Activated CD4-positive, alpha-beta T cell treated with anti-CD3 and anti-CD28 coated beads, Interleukin-2, amount 10 ng/mL, durations not matched to agents 7 days and 5 days (primary cell): Measurements from ENCODE around the gene TBC1D4. TPM values are rescaled to one million over a fixed set of nuclear protein-coding genes. Genes with fewer than 3 reads are reported as not detected.

ENCODE experiments used
- CTCF ChIA-PET: fragments of 350-600 bp; sonication (Branson Sonifier 250); formaldehyde crosslinking; loops from one replicate; lab custom pipeline; 2021; ENCODE audit warnings: antibody characterized with exemption; lab: Charles Lee
- POLR2A ChIA-PET: fragments of 350-600 bp; sonication (Branson Sonifier 250); formaldehyde crosslinking; loops from one replicate; lab custom pipeline; 2021; ENCODE audit warnings: antibody characterized with exemption; lab: Charles Lee
- DNase-seq: peaks from one replicate; pipeline ENCODE4 v3.0.0-alpha.2; 2020
- H3K27ac Mint-ChIP-seq: one replicate; pipeline ENCODE4 v1.8.0; 2021; ENCODE audit warnings: mild to moderate bottlenecking, moderate library complexity, mixed read lengths
- H3K27me3 Mint-ChIP-seq: one replicate; pipeline ENCODE4 v1.8.0; 2021; ENCODE audit warnings: mixed read lengths
- H3K36me3 Mint-ChIP-seq: one replicate; pipeline ENCODE4 v1.8.0; 2021; ENCODE audit warnings: low read depth, mixed read lengths
- H3K4me1 Mint-ChIP-seq: one replicate; pipeline ENCODE4 v1.8.0; 2021; ENCODE audit warnings: mixed read lengths
- H3K4me3 Mint-ChIP-seq: one replicate; pipeline ENCODE4 v1.8.0; 2021; ENCODE audit warnings: mild to moderate bottlenecking, moderate library complexity, mixed read lengths
- H3K9me3 Mint-ChIP-seq: one replicate; pipeline ENCODE4 v1.8.0; 2021; ENCODE audit warnings: mixed read lengths
- total RNA-seq, 2 experiments: library from RNA; stranded (reverse); gene quantifications; one replicate each; pipeline ENCODE4 v1.2.3, GENCODE V29; 2021

TBC1D4 gene
- total RNA-seq, 2 experiments from 2014 or later, result 27.2 to 32.9 TPM

DNA sequence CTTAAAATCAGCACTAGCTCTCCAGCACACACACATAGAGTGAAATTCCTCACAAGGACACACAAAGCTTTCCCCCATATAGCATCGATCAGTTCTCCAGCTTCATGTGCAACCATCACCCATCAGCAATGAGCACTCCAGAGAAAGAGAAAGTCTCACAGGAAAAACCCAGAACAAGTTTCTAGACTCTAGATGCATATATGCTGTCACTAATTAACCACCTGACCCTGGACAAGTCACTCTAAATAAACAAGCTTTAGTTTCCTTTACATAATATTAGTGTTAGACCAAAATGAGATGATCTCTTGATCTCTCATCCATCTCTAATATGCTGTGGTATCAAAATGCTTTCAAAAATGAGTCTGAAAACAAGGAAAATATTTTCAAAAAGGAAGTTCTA lies 81.2 kb downstream of the TBC1D4 start:
- H3K9me3 Mint-ChIP-seq, result no peaks in the 10 kb centered on the region
- no peak overlapping the region for H3K4me3 Mint-ChIP-seq
- no peaks in the 10 kb centered on the region for H3K4me1 Mint-ChIP-seq
- ChIA-PET CTCF (interaction anchor here (1.3 kb wide), 2 partner anchors 15 to 30 kb away, joined by 3 read pairs; no protein-coding TSS in a partner anchor), POLR2A (interaction anchor here (0.7 kb wide), 1 partner anchor 12 kb away, joined by 3 read pairs; no protein-coding TSS in a partner anchor)
- DNase-seq, result no peak
- no peak overlapping the region for H3K27ac Mint-ChIP-seq
- no peaks in the 10 kb centered on the region for H3K27me3 Mint-ChIP-seq
- no peaks in the 10 kb centered on the region for H3K36me3 Mint-ChIP-seq

DNA sequence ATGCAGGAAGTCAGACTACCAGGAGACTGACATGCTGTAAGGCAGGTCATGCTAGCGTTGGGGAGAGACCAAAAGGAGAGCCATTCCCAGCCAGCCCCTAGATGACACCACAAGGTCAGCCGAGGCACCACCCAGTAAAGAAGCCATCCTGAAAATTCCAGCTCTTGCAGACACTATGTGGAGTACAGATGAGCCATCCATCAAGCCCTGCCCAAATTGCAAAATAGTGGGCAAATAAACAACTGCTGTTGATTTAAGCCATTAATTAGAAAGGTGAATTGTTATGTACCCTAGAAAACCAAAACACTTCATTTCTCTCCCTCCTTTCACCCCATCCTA lies 82.1 kb downstream of the TBC1D4 start:
- no peaks in the 10 kb centered on the region for H3K4me1 Mint-ChIP-seq
- H3K9me3 Mint-ChIP-seq, result no peaks in the 10 kb centered on the region
- CTCF ChIA-PET, result interaction anchor here (0.6 to 0.7 kb wide), 2 partner anchors 32 to 239 kb away, joined by 3 to 4 read pairs; no protein-coding TSS in a partner anchor
- DNase-seq, result no peak
- H3K27ac Mint-ChIP-seq, result no peak overlapping the region
- no peak overlapping the region for H3K4me3 Mint-ChIP-seq
- no peaks in the 10 kb centered on the region for H3K27me3 Mint-ChIP-seq
- no peaks in the 10 kb centered on the region for H3K36me3 Mint-ChIP-seq
- POLR2A ChIA-PET, result no interaction called here

DNA sequence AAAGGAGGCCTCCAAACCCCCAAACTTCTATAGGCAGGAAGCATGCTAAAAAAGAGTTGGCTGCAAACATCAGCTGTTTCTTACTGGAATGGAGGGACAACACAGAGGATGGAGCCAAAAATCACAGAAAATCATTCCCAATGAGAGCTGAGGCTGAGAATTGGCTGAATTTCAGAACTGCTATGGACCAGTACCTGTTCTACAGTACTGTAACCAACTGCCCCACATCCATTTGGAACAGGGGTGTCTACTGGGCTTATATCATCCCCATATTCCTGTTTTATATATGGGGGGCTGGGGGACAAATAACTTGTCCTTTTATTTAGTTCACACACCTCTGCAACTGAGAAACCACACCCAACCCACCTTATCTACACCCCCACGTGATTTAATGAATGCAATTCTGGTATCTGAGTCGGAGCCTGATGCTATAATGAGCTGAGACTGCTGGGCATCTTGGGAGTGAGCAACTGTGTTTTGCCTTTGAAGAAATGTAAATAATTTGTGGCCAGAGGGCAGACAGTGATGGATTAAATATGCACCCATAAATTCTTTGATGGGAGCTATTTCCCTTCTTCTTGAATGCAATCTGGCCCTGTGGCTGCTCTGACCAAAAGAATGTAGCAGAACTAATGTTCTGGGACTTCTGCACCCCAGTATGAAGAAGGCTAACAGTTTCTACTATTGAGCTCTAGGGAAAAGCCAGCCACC lies 82.6 kb downstream of the TBC1D4 start:
- H3K36me3 Mint-ChIP-seq, result no peaks in the 10 kb centered on the region
- no peak overlapping the region for H3K4me3 Mint-ChIP-seq
- no peaks in the 10 kb centered on the region for H3K4me1 Mint-ChIP-seq
- POLR2A ChIA-PET, result no interaction called here
- DNase-seq, result no peak
- CTCF ChIA-PET, result interaction anchor here (0.5 to 0.7 kb wide), 2 partner anchors 240 to 1355 kb away, joined by 3 to 5 read pairs; no protein-coding TSS in a partner anchor
- no peak overlapping the region for H3K27ac Mint-ChIP-seq
- no peaks in the 10 kb centered on the region for H3K9me3 Mint-ChIP-seq
- H3K27me3 Mint-ChIP-seq, result no peaks in the 10 kb centered on the region

DNA sequence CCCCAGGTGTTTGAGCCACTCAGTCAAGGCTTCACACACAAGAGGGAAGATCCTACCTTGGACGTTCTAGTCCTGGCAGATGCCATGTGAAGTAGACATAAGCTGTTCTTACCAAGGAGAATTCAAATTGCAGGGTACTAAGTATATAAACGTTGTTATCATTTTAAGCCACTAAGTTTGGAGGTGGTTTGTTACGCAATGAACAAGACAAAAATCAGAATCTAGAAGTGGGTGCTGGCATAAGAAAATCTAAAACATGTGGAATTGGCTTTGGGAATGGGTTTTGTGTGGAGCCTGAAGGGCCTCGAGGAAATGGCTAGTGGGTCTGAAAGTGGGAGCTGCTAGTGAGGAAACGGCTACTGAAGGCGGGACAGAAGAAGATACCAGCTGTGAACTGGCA lies 83.9 kb downstream of the TBC1D4 start:
- Mint-ChIP-seq H3K36me3 (no peaks in the 10 kb centered on the region), H3K27me3 (no peaks in the 10 kb centered on the region), H3K4me1 (no peaks in the 10 kb centered on the region), H3K9me3 (no peaks in the 10 kb centered on the region), H3K4me3 (no peak overlapping the region), H3K27ac (no peak overlapping the region)
- DNase-seq, result no peak
- ChIA-PET POLR2A (no interaction called here), CTCF (no interaction called here)

DNA sequence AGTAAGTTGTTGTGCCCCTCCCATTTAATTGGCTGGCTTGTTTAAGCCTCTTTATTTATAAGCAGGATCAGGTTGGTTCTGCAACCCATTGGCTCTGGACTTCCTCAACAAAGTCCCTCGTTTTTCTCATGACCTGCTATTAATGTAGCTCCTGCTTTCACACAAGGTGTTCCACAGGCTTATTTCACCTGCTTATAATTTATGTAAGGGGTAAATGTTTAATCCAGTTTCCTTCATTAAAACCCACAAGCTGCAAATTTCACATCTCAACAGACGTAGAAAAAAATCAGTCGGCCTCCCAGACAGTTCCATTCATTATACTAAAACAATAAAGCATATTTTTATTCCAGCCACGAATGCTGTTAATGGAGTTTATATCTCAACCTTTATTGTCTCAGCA lies 86.1 kb downstream of the TBC1D4 start:
- Mint-ChIP-seq H3K36me3 (no peaks in the 10 kb centered on the region), H3K9me3 (no peaks in the 10 kb centered on the region), H3K27ac (no peak overlapping the region), H3K27me3 (no peaks in the 10 kb centered on the region), H3K4me1 (no peaks in the 10 kb centered on the region), H3K4me3 (no peak overlapping the region)
- no peak for DNase-seq
- ChIA-PET CTCF (no interaction called here), POLR2A (no interaction called here)

DNA sequence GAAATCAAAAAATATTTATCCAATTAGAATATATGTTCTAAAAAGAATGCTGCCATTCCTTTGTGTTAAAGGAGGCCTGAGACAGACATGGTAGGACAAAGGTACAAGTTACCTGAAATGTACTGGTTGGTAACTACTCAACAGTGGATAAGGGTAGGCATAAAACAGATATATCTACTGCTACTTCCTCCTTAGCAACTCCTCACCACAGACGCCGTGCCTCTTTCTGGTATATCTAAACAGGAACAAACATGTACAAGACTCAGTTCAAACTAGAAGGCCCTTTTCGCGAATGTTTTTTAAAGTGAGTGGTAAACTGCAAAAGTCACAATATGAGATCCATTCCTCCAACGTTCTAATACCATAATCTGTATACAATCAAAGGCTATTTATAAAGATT lies 86.9 kb downstream of the TBC1D4 start:
- Mint-ChIP-seq H3K27ac (no peak overlapping the region), H3K27me3 (no peaks in the 10 kb centered on the region), H3K4me1 (no peaks in the 10 kb centered on the region), H3K4me3 (no peak overlapping the region), H3K9me3 (no peaks in the 10 kb centered on the region), H3K36me3 (no peaks in the 10 kb centered on the region)
- ChIA-PET POLR2A (no interaction called here), CTCF (no interaction called here)
- DNase-seq, result no peak

DNA sequence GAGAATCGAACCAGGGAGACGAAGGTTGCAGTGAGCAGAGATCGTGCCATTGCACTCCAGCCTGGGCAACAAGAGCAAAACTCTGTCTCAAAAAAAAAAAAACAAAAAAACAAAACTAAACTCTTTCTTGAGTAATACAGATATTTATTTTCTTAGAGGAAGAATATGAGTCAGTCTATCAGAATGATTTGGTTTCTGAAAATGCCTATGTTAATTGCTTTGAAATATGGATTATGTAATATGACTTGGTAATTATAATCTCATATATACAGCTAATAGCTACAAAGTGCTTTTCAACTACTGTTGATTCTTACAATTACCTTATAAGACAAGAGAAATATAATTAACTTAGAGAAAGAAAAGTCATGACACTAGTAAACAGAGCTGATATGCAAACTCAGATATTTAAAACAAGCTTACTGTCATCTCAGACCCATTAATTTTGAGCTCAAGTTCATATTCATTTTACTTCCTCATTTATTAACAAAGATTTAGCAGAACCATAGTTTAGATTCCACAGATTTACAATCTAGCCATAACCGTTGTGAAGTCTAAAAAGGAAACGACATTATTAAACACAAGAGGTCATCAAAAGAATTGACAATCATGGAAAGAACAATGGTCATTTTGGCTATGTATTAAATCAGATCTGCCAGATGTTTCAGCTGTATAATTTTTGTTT lies 88.0 kb downstream of the TBC1D4 start:
- Mint-ChIP-seq H3K4me3 (no peak overlapping the region), H3K4me1 (no peaks in the 10 kb centered on the region), H3K27me3 (no peaks in the 10 kb centered on the region), H3K27ac (no peak overlapping the region), H3K9me3 (no peaks in the 10 kb centered on the region), H3K36me3 (no peaks in the 10 kb centered on the region)
- CTCF ChIA-PET, result no interaction called here
- POLR2A ChIA-PET, result no interaction called here
- DNase-seq, result no peak

DNA sequence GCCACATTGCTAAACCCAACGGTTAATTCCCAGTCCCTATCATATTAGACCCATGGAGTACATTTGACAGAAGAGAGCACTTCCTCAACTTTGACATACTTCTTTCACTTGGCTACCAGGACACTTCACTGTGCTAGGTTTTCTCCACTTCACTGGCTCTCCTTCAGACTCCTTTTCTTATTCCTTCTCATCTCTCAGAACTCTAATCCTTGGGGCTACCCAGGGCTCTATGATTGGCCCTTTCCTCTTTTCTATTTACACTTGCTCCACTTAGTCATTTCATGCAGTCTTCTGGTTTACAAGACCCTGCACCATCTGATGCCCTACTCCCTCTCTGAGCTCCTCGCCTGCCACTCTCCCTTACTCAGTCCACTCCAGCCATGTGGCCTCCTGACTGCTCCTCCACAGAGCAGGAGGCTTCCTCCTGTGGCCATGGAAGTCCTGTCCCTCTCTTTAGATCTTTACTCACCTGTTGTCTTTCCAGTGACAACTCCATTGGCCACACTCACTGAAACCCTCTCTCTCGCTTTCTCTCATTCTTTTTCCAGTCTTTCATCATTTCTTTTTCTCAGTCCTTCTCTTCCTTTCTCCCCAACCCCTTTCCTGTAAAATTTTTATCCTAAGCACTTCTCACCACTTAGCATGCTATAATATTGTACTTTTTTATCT lies 90.4 kb downstream of the TBC1D4 start:
- ChIA-PET POLR2A (no interaction called here), CTCF (no interaction called here)
- H3K36me3 Mint-ChIP-seq, result no peaks in the 10 kb centered on the region

DNA sequence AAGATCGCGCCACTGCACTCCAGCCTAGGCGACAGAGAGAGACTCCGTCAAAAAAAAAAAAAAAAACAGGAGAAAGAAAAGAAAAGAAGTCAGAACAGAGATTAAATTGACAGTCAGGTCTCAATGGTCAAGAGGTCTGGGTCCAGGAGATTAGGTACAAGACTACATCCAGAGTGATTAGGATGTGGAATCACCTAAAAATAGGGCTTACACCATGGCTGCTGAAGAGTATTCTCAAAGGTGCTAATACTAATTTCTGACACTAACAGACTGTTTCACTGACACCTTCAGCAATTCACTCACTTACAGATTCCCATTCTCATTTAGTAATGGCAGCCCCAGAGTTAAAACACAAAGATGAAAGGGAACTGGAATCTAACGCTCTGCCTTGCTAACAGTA lies 91.7 kb downstream of the TBC1D4 start:
- ChIA-PET CTCF (interaction anchor here (0.7 to 1.6 kb wide), 2 partner anchors 10 to 1791 kb away, joined by 3 read pairs; no protein-coding TSS in a partner anchor), POLR2A (no interaction called here)
- Mint-ChIP-seq H3K4me1 (no peaks in the 10 kb centered on the region), H3K27ac (no peak overlapping the region), H3K36me3 (no peaks in the 10 kb centered on the region), H3K9me3 (no peaks in the 10 kb centered on the region), H3K27me3 (no peaks in the 10 kb centered on the region), H3K4me3 (no peak overlapping the region)
- DNase-seq, result no peak

More for the DNA sequence above, 90.4 kb downstream of the TBC1D4 start:
- H3K9me3 Mint-ChIP-seq, result no peaks in the 10 kb centered on the region
- DNase-seq, result no peak
- no peak overlapping the region for H3K27ac Mint-ChIP-seq
- no peak overlapping the region for H3K4me3 Mint-ChIP-seq
- no peaks in the 10 kb centered on the region for H3K4me1 Mint-ChIP-seq
- no peaks in the 10 kb centered on the region for H3K27me3 Mint-ChIP-seq

DNA sequence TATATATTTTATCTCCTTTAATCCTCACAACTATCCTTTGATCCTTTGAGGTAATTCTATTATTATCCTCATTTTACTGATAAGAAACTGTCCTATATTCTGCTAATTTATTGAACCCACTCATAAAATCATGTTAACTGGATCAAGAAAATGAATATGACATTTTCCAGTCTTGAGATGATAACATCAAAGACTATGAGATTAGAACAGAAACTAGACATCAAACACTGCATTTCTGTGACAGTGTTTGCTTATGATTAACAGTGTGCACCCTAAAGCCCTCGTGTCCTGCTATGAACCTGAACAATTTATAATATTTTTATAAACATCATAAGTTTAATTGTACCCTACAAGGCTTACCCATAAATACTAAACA lies 96.3 kb downstream of the TBC1D4 start:
- ChIA-PET POLR2A (no interaction called here), CTCF (interaction anchor here (0.8 to 1.0 kb wide), 3 partner anchors 11 to 16 kb away, joined by 3 read pairs; no protein-coding TSS in a partner anchor)
- no peak overlapping the region for H3K27ac Mint-ChIP-seq
- no peaks in the 10 kb centered on the region for H3K36me3 Mint-ChIP-seq
- no peaks in the 10 kb centered on the region for H3K4me1 Mint-ChIP-seq
- no peaks in the 10 kb centered on the region for H3K27me3 Mint-ChIP-seq
- no peaks in the 10 kb centered on the region for H3K9me3 Mint-ChIP-seq
- no peak for DNase-seq
- H3K4me3 Mint-ChIP-seq, result no peak overlapping the region

DNA sequence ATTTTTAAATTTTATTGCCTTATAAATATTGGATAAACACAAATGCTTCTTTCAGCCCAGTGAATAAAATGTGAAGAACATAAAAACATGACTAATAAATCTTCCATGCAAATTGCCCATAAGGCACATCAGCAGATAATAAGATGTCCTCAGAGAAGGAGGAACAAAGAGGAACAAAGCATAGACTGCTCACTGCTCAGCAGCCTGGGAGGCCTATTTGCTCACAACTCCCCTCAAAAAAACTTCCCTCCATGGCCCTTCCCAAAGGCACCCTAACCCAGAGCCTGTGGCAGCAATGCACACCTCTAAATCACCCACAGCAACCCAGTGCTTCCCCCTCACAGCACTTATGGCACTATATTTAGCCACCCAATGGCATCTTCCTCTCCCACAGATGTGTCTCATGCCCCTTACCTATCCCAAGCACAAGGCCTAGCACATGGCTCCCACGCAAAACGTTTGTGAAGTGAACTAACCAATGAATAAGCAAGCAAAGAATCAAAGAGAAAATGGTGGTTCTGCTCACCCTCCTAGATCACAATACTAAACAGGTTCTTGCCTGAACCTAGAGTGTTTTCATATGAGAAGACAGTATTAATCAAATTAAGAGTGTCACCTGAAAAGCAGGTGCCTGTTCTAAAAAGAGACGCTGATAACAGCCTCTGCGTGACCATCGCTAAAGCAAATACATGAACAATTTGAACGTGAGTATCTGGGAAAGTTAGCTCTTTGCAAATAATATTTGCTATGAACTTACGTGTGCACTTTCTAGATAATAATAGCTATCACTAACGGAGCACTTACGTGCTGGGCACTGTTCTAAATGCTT lies 96.9 kb downstream of the TBC1D4 start:
- no peaks in the 10 kb centered on the region for H3K36me3 Mint-ChIP-seq
- DNase-seq, result no peak
- no peak overlapping the region for H3K4me3 Mint-ChIP-seq
- ChIA-PET POLR2A (no interaction called here), CTCF (interaction anchor here (0.6 to 1.0 kb wide), 3 partner anchors 10 to 83 kb away, joined by 3 to 4 read pairs (median 3); no protein-coding TSS in a partner anchor)
- no peaks in the 10 kb centered on the region for H3K4me1 Mint-ChIP-seq
- H3K27ac Mint-ChIP-seq, result no peak overlapping the region
- no peaks in the 10 kb centered on the region for H3K9me3 Mint-ChIP-seq
- H3K27me3 Mint-ChIP-seq, result no peaks in the 10 kb centered on the region

DNA sequence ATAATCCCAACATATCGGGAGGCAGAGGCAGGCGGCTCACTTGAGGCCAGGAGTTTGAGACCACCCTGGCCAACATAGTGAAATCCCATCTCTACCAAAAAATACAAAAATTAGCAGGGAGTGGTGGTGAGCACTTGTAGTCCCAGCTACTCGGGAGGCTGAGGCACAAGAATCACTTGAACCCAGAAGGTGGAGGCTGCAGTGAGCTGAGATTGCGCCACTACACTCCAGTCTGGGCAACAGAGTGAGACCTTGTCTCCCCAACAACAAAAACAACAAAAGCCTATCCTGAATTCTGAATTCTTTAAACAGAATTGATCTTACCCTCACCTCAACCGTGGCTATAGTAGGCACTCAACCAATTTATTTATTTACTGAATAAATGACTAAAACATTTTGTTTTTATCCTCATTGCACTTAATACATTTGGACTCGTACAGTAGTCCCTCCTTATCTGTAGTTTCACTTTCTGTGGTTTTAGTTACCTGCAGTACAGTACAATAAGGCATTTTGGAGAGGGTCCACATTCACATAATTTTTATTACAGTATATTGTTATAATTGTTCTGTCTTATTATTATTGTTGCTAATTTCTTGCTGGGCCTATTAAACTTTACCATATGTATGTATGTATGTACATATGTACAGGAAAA lies 98.8 kb downstream of the TBC1D4 start:
- no peak for DNase-seq
- no peak overlapping the region for H3K27ac Mint-ChIP-seq
- POLR2A ChIA-PET, result no interaction called here
- no peak overlapping the region for H3K4me3 Mint-ChIP-seq
- H3K9me3 Mint-ChIP-seq, result no peaks in the 10 kb centered on the region
- H3K4me1 Mint-ChIP-seq, result no peaks in the 10 kb centered on the region
- no peaks in the 10 kb centered on the region for H3K36me3 Mint-ChIP-seq
- CTCF ChIA-PET, result interaction anchor here (0.6 kb wide), 1 partner anchor 1055 kb away, joined by 3 read pairs; no protein-coding TSS in a partner anchor
- no peaks in the 10 kb centered on the region for H3K27me3 Mint-ChIP-seq
